ENCODE results near the gene MAGEB10. TPM values are rescaled to one million over a fixed set of nuclear protein-coding genes. Genes with fewer than 3 reads are reported as not detected.

The MAGEB10 gene
- total and polyA plus RNA-seq, 2 donors (not counting 3 experiments of a cell fraction or from before 2014, with no cell fraction given) = not detected

- no peaks in the 10 kb centered on the region for H3K4me1 ChIP-seq (ENCODE audit: control insufficient read depth, extremely low read depth, insufficient read depth, low read length)
- no peaks in the 10 kb centered on the region for H3K36me3 ChIP-seq (ENCODE audit: control insufficient read depth in 2 of 2, extremely low read depth in 1 of 2, insufficient read depth in 2 of 2, low read length in 2 of 2)
- BruUV-seq (replicated peaks) = no TSS peak
- no peak overlapping the region for H3K27ac ChIP-seq (ENCODE audit: insufficient read depth, low read depth, low read length)
- no peaks in the 10 kb centered on the region for H3K79me2 ChIP-seq (ENCODE audit: control insufficient read depth, insufficient read depth, low read length)
- H3K4me2 ChIP-seq (ENCODE audit: insufficient read depth, low read length) = no peak overlapping the region
- H2AFZ ChIP-seq (ENCODE audit: low read depth, low read length) = no peak overlapping the region
- DNase-seq (ENCODE audit: low read depth, low spot score) (no peak), FAIRE-seq (no peak)
- POLR2A ChIA-PET = no interaction called here
- no peak for TF ChIP-seq JUN (IDR thresholded peaks at IDR 0.05; ENCODE audit: borderline replicate concordance, insufficient read depth, insufficient read length, low read depth)
- TF ChIP-seq POLR2AphosphoS5 (IDR thresholded peaks at IDR 0.05; ENCODE audit: insufficient read depth, low read depth, low read length) = no peak
- no peak for TF ChIP-seq MYC (IDR thresholded peaks at IDR 0.05; ENCODE audit: low read depth, low read length)
- TF ChIP-seq FOS (IDR thresholded peaks at IDR 0.05; ENCODE audit: borderline replicate concordance, insufficient read depth, low read length) = no peak
- no peak for TF ChIP-seq EZH2 (IDR thresholded peaks at IDR 0.05; ENCODE audit: borderline replicate concordance, low read depth, low read length, severe bottlenecking)
- TF ChIP-seq MAX (IDR thresholded peaks at IDR 0.05; ENCODE audit: insufficient read depth, insufficient read length) = no peak
- H3K27me3 ChIP-seq (ENCODE audit: control insufficient read depth in 2 of 2, insufficient read depth in 2 of 2, low read length in 2 of 2) = no peaks in the 10 kb centered on the region
- no peak overlapping the region for H3K9ac ChIP-seq (replicated peaks; ENCODE audit: extremely low read depth, insufficient read depth, low read length)
- no peaks in the 10 kb centered on the region for H3K9me1 ChIP-seq (replicated peaks; ENCODE audit: control insufficient read depth, extremely low read depth, insufficient read depth, low read length)
- CTCF ChIA-PET = no interaction called here
- no peaks in the 10 kb centered on the region for H4K20me1 ChIP-seq (replicated peaks; ENCODE audit: control insufficient read depth, extremely low read depth, insufficient read depth, low read length)
- dilution Hi-C loops (cut with MboI; ENCODE audit: extremely low pct_ligation_motif_present, low sequenced_read_pairs) = no loop called here
- intact Hi-C loops (cut with micrococcal nuclease) = no loop called here
- H3K4me3 ChIP-seq (replicated peaks in 1 of 3; ENCODE audit: insufficient read depth in 1 of 3, low read depth in 1 of 3, low read length in 3 of 3) = no peak overlapping the region
- H3K9me3 ChIP-seq (replicated peaks; ENCODE audit: control insufficient read depth, insufficient read depth, low read length) = no peaks in the 10 kb centered on the region
Measured at GRCh38 chrX:27796640-27797257, 11.0 kb upstream of the MAGEB10 start.

- BruUV-seq (replicated peaks) = no TSS peak
- Histone ChIP-seq H4K20me1 (replicated peaks; ENCODE audit: control insufficient read depth, extremely low read depth, insufficient read depth, low read length) (no peaks in the 10 kb centered on the region), H3K4me1 (ENCODE audit: control insufficient read depth, extremely low read depth, insufficient read depth, low read length) (no peaks in the 10 kb centered on the region), H3K9me3 (replicated peaks; ENCODE audit: control insufficient read depth, insufficient read depth, low read length) (no peaks in the 10 kb centered on the region), H3K4me3 (replicated peaks in 1 of 3; ENCODE audit: insufficient read depth in 1 of 3, low read depth in 1 of 3, low read length in 3 of 3) (no peak overlapping the region), H2AFZ (ENCODE audit: low read depth, low read length) (no peak overlapping the region), H3K36me3 (ENCODE audit: control insufficient read depth in 2 of 2, extremely low read depth in 1 of 2, insufficient read depth in 2 of 2, low read length in 2 of 2) (no peaks in the 10 kb centered on the region), H3K4me2 (ENCODE audit: insufficient read depth, low read length) (no peak overlapping the region), H3K27me3 (ENCODE audit: control insufficient read depth in 2 of 2, insufficient read depth in 2 of 2, low read length in 2 of 2) (no peaks in the 10 kb centered on the region), H3K79me2 (ENCODE audit: control insufficient read depth, insufficient read depth, low read length) (no peaks in the 10 kb centered on the region), H3K27ac (ENCODE audit: insufficient read depth, low read depth, low read length) (no peak overlapping the region), H3K9me1 (replicated peaks; ENCODE audit: control insufficient read depth, extremely low read depth, insufficient read depth, low read length) (no peaks in the 10 kb centered on the region), H3K9ac (replicated peaks; ENCODE audit: extremely low read depth, insufficient read depth, low read length) (no peak overlapping the region)
- CTCF ChIA-PET = no interaction called here
- no peak for FAIRE-seq
- TF ChIP-seq JUN (IDR thresholded peaks at IDR 0.05; ENCODE audit: borderline replicate concordance, insufficient read depth, insufficient read length, low read depth) = no peak
- TF ChIP-seq POLR2AphosphoS5 (IDR thresholded peaks at IDR 0.05; ENCODE audit: insufficient read depth, low read depth, low read length) = no peak
- no peak for TF ChIP-seq EZH2 (IDR thresholded peaks at IDR 0.05; ENCODE audit: borderline replicate concordance, low read depth, low read length, severe bottlenecking)
- no peak for TF ChIP-seq FOS (IDR thresholded peaks at IDR 0.05; ENCODE audit: borderline replicate concordance, insufficient read depth, low read length)
- TF ChIP-seq MAX (IDR thresholded peaks at IDR 0.05; ENCODE audit: insufficient read depth, insufficient read length) = no peak
- TF ChIP-seq POLR2A (IDR thresholded peaks at IDR 0.05; ENCODE audit: low read depth, low read length) = no peak
- TF ChIP-seq GATA2 (IDR thresholded peaks at IDR 0.05; ENCODE audit: insufficient read depth, insufficient read length, low read depth, low read length) = no peak
- no peak for TF ChIP-seq CTCF (IDR thresholded peaks at IDR 0.05; ENCODE audit: extremely low read depth in 1 of 2, insufficient read depth in 1 of 2, low read depth in 1 of 2, low read length in 2 of 2)
- no peak for TF ChIP-seq MYC (IDR thresholded peaks at IDR 0.05; ENCODE audit: low read depth, low read length)
- intact Hi-C loops (cut with micrococcal nuclease) = no loop called here
- dilution Hi-C loops (cut with MboI; ENCODE audit: extremely low pct_ligation_motif_present, low sequenced_read_pairs) = no loop called here
- no peak for DNase-seq (ENCODE audit: low read depth, low spot score)
- POLR2A ChIA-PET = no interaction called here
Measured at GRCh38 chrX:27797575-27797974, 10.2 kb upstream of the MAGEB10 start.

Data from endothelial cell of umbilical vein (primary cell).